GM10847 (cell line): ENCODE results near the gene SRP72.

Experiments used
- POLR2A ChIP-seq: IDR thresholded peaks from 2 replicates; pipeline ENCODE4 v1.6.1; 2011; ENCODE audit not compliant: insufficient read length; ENCODE audit errors: extremely low read depth

SRP72 gene

DNA sequence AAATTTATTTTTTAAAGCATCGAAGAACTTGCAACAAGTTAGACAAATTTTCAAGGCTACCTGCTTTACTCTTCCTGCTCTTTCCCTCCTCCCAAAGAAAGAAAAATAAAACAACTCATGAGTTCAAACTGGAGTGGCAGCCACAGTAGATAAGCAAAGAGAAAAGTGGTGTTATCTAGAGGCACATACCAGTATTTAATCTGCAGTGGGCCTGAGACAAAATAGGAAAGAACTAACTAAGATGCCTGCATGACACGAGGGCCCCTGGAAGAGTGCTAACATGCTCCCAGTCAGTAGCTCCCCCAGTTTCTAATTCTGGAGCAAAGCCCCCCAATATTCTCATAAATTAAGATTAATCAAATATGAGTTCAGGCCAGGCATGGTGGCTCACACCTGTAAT, 46.1 kb downstream of the SRP72 start:
- no peak for TF ChIP-seq POLR2A

DNA sequence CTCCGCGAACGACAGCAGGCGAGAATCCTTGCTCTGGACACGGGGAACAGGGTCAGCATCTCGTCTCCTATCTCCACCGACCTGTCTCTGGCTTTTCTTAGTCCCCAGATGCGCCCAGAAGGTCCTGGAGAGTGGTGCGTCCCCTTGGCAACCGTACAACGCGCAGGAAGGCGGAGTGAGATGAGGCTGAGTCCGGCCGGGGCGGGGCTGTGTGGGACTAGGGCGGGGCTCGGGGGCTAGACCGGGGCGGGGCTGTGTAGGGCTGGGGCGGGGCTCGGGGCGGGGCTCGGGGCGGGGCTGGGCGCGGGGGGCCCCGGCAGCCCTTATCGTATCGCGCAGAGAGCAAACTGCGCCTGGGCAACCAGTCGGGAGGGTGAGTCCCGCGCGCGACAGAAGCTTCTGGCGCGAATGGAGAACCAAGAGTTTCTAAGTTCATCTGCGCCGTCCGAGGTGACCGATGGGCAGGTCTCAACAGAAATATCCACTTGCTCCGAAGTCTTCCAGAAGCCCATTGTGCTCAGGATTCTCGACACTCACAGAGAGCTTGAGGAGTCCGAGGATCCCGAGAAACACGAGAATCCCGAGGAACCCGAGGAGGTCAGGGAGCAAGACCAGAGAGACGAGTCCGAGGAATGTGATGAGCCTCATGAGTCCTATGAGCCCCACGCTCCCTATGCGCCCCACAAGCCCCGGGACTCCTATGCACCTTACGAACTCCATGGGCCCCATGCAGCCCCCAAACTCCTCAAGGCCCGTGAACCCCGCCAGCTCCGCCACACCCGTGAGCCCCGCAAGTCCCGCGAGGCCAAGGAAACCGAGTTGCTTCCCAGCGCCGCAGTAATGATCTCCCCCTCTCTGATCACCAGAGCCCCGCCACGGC, 63.1 kb downstream of the SRP72 start:
- no peak for TF ChIP-seq POLR2A

GRCh38 chr4:56531149-56531770, 63.8 kb downstream of the SRP72 start:
- no peak for TF ChIP-seq POLR2A

- TF ChIP-seq POLR2A, result no peak
Observed at GRCh38 chr4:56531823-56532222, 64.4 kb downstream of the SRP72 start.

- no peak for TF ChIP-seq POLR2A
Observed at GRCh38 chr4:56532239-56532638, 64.8 kb downstream of the SRP72 start.

- TF ChIP-seq POLR2A, result no peak
Observed at GRCh38 chr4:56535915-56536314, 68.5 kb downstream of the SRP72 start.

DNA sequence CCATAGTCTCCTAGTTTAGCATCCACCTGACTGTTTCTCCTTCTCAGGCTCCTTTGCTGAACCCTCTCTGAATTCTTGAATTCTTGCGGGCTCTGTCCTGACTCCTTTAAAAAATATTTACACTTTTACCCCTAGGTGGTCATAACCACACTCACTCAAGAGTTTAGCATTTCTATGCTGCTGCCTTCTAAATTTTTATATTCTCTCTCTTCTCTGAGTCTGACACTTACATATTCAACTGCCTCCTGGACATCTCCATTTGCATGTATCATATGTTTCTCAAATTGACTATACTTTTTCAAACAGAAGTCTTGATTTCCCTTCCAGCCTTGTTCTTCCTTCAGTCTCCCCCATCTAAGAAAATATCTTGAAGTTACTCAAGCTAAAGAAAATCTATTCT, 69.7 kb downstream of the SRP72 start:
- TF ChIP-seq POLR2A, result no peak

GRCh38 chr4:56540826-56541225, 73.4 kb downstream of the SRP72 start:
- no peak for TF ChIP-seq POLR2A

DNA sequence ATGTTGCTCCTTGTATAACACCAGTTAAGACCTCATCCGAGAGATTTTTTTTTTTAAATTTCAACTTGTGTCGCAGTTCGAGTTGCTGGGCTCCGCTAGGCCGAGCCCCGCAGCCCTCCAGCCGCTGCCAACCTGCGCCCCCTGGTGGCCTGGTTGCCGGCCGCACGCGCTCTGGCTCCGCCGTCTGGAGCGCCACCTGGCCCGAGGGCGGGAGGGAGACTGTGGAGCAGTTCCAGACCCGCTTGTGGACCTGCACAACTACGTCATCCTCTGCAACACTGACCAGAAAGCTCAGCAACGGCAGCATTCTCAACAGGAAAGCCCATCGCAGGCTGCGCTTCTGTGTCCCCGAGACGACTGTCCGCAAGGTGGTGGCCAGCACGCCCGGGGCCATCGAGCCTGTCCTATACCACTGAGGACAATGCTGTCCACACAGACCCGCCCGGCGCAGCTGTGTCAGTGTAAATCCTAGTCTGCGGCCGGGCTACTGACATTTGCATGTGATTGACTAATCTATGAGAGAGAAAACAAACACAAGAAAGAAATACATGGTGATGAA, 77.2 kb downstream of the SRP72 start:
- TF ChIP-seq POLR2A, result no peak

DNA sequence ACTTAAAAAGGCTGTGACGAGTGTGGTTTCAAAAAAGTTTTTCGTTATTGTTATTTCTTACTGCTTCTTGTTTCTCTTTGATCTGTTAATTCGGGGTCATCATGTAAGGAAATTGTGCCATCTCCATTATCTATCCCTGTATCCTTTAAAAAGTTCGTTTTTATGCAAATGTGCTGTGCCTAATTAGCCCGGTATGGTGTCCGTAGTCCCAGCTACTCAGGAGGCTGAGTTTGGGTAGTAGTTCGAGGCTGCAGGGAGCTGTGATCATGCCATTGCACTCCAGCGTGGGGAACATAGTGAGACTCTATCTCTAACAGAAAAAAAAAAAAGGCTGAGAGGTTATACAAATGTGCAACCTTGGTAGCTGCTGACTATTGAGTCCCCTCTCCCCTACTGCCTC, 83.2 kb downstream of the SRP72 start:
- TF ChIP-seq POLR2A, result no peak

- TF ChIP-seq POLR2A, result no peak
Observed at GRCh38 chr4:56551516-56551915, 84.1 kb downstream of the SRP72 start.

DNA sequence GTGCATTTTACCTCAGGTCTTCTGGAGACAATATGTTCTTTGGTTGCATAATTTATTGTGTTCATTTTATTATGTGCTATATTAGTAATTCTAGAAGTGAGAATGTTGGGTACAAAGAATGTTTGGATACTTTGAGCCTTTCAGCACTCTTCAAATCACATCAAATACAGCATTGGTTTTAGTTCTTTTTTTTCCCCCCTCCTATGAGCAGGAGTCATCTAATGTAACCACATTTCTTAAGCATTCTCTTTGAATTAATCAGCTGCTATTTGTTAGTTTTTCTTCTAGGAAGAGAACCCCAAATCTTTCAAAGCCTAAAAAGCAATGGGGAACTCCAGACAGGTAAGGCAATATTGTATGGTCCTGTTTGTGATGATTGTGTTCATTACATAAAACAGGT, 84.9 kb downstream of the SRP72 start:
- no peak for TF ChIP-seq POLR2A
